HUDEP-2 (cell line): Measurements from ENCODE around the gene COX6A2.
"Not testable (repeated sequence)": the region's sequence is repeated elsewhere in the genome, so short reads cannot be mapped to it uniquely, and the experiment has no call there.

ENCODE experiments used
- DNase-seq, 76 experiments: peaks; one replicate each; lab custom pipeline; 2025; ENCODE audit not compliant: unreplicated experiment in 76 of 76; lab: John Stamatoyannopoulos, UW

Gene COX6A2

DNA sequence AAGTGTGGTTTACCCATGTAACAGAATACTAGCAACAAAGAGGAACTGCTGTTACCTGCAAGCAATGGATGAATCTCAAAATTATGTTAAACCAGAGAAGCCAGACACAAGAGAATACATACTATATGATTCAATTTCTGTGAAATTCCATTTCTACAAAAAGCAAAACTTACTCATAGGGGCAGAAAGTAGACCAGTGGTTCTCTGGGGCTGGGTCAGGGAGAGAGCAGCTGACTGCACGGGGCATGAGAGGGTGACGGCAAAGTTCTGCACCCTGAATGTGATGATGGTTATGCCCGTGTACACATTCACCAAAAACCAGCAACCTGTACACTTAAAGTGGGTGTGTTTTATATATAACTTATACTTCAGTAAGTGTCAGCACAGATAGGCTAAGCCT is 11.4 kb upstream of the COX6A2 start:
- no peak for DNase-seq

DNA sequence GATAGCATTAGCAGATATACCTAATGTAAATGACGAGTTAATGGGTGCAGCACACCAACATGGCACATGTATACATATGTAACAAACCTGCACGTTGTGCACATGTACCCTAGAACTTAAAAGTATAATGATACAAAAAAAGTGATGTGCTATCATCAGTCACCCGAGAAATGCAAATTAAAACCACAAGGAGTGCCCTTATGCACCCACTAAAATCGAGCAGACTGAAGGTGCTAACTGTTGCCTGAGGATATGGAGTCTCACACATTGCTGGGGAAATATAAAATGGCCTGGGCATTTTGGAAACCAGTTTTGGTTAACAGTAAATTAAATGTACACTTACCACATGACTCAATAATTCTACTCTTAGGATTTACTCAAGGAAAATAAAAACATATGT is 10.9 kb upstream of the COX6A2 start:
- not testable (repeated sequence) for DNase-seq

DNA sequence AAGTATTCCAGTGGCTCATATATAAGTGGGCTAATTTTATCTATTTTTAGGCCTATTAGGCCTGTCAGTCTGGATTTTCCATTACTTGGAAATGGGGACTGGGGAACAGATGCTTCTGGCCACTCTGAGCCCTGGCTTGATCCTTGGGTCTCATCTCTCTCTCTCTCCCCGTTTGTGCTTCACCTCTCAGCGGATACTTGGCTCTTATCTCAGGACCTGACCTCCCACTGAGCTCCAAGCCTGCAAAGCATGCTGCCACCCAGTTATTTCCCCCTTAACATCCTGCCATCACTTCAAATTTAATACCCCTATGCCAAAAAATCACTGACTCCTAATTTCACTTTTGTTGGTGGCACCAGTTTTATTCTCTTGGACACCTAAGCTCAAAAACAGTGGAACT is 10.3 kb upstream of the COX6A2 start:
- DNase-seq, result no peak

- DNase-seq, result no peak
Observed at GRCh38 chr16:31436221-31437045, 8.3 kb upstream of the COX6A2 start.

DNA sequence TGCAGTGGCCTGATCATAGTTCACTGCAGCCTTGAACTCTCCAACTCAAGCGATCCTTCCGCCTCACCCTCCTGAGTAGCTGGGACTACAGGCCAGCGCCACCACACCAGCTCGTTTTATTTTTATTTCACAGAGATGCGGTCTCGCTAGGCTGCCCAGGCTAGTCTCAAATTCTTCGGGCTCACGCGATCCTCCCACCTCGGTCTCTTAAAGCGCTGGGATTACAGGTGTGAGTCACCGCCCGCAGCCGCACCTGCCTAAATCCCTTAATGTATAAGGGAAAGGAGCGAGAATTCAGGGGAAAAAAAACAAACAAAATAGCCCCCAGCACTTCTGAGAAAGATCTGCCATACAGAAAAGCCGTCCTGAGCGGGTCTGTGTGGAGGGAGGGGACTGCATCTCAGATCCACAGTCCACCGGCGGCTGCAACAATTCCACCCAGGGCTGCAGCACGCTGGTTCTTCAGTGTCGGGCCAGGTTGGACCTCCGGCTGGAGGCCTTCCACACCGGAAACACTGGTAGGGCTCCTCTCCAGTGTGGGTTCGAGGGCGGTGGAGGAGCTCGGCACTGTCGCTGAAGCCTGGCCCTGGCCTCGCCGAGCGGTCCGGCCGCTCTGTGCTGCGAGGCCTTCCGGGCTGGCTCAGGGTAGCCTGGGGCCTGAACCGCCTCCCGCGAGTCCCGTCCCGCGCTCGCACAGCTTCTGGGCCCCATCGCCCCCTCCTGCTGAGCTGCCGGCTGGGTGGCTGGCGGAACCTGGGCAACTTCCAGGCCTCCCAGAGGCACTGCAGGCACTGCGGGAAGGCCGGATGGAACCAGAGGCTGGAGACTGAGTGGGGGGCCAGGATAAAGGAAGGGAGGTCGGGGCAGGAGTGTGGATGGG is 7.4 kb upstream of the COX6A2 start:
- DNase-seq, result no peak

GRCh38 chr16:31430380-31431052 is 2.4 kb upstream of the COX6A2 start:
- no peak for DNase-seq

DNA sequence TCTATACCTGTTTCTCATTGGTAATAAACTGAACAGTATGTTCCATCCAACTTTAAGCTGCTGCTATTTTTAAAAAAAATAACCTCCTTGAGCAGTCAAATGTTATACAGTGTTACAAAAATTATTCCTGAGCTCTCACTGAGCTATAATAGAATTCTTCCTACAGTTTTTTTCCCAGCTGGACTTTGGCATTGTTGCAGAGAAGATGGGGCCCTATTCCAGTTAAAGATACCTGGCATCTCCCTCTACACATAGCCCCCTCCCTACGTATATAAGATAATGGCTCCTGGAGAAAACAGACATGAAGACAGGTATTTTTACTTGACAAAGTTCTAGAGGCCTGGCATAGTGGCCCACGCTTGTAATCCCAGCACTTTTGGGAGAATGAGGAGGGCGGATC is 1.6 kb upstream of the COX6A2 start:
- no peak for DNase-seq

DNA sequence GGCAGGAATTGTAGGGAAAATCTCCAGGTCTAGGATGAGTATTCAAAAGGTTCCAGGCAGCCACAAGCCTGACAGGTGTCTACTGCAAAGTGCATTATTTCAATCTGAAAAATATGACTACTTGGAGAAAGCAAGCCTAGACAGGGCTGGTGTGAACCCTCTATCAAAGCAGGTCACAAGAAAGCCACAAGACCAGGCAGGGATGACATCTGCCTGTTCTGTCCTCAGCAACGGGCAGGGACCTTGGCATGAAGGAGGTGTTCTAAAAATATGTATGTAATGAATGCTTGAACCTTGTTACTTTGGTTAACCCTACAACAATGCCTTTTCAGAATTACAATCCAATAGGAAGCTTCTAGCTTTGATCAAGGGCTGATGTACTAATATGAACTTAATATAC is 1.2 kb upstream of the COX6A2 start:
- DNase-seq, result no peak

DNA sequence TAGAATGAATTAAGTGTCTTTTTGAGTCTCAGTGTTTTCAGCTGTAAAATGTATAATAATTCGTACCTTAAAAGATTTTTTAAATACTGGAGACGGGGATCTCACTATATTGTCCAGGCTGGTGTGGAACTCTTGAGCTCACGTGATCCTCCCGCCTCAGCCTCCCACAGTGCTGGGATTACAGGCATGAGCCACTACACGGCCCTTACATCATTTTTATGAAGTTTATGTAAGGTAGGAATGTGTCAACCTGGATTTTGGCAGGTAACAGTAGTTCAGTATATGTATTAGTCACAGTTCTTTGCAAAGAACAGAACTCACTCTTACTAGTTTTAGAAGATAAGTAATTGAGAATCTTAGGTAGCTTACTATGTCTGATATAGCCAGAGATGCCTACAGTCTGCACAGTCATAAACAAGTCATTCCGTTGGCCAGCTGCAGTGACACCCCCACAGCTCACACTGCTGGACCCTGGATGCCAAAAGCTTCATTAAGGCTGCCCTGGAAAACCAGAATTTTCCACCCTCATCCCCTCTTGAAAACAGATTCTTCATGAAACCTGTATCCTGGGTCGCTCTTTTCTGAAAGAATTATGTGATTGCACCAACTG is 583 bp upstream of the COX6A2 start:
- no peak for DNase-seq

DNA sequence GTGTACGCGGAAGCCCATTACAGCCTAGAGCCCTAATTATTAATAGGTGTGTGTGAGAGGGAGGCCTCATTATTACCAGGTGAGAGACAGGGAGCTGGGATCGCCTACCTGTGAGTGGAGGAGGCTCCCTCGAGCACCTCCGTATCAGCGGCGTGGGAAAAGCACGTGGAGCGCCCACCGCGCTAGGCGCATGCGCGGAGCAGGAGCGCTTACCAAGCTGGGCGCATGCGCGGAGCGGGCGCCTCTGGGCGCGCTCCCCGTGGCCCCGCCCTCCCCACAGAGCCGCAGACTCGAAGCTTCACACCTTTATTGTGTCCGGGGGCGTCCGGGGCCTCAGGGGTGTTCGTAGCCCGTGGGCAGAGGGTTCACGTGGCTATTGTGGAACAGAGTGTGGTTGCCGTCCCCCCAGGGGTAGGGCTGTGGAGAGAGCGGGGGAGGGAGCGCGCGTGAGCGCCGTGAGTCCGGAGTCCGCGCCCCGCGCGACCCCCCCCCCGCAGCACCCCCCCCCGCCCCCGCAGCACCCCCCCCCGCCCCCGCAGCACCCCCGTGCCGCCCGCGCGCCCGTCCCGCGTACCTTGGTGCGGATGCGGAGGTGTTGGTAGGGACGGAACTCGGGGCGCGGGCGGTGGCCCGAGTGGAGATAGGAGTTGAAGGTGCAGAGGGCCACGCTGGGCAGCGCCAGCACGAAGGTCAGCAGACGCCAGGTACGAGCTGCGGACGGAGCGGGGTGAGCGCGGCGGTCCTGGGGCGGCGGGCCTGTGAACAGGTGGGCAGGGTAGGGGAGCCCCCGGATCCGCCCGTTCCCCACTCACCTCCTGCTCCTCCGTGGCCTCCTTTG is 500 bp downstream of the COX6A2 start:
- peak in 44 of 76 experiments; percentile 6 to 58 (median 34) for DNase-seq

DNA sequence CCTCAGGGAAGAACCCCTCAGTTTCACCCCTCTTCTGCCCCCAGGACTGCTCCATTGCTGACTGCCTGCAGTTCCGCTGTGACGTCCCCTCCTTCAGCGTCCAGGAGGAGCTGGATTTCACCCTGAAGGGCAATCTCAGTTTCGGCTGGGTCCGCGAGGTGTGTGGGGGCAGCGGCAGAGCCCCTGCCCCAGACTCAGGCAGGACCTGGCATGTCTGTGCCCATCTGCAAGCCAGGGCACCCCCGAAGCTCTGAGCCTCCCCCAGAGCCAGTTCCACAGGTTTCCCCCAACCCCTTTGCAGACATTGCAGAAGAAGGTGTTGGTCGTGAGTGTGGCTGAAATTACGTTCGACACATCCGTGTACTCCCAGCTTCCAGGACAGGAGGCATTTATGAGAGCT is 4.4 kb downstream of the COX6A2 start:
- DNase-seq, result no peak

DNA sequence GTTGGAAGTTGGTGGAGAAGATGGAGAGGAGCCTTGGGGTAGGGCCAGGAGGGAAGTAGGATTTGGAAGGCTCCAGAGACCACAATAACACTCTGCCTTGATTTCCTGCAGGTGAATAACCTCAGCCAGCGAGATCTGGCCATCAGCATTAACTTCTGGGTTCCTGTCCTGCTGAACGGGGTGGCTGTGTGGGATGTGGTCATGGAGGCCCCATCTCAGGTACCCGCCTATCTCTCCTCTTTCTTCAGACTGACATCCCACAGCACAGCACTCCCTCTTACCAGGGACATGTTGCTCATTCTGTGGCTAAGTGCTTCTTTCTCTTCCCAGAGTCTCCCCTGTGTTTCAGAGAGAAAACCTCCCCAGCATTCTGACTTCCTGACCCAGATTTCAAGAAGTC is 4.9 kb downstream of the COX6A2 start:
- DNase-seq, result no peak

- no peak for DNase-seq
Observed at GRCh38 chr16:31421587-31421986, 6.6 kb downstream of the COX6A2 start.

DNA sequence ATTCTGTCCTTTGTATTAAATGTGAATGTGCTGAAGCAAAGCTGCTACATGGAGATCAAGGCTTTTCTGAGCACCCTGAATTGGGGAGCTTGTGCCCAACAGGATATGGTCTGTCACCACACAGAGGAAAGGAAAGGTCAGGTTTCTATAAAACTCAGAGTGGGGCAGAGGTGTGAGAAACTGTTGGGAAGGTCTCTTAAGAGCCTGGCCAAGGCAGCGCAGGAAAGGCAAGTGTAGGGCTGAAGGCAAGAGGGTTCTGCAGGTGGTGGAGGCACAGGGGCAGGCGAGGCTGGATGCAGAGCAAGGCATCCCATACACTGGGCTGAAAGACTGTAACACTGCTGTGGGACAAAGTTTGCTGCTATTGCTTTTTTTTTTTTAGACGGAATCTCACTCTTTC is 8.1 kb downstream of the COX6A2 start:
- no peak for DNase-seq

DNA sequence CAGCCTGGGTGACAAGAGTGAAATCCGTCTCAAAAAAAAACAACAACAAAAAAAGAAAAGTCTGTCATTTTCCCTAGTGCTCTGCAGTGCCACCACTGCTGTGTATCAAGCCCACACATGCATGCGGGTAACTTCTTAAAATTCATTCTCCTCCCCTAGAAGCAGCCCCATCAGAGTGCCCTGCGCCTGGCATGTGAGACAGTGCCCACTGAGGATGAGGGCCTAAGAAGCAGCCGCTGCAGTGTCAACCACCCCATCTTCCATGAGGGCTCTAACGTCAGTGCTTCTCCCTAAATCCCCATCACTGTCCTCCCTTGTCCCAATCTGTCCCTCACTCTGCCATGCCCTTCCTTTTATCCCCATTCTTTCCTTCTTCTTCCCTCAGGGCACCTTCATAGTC is 10.2 kb downstream of the COX6A2 start:
- DNase-seq, result no peak

- not testable (repeated sequence) for DNase-seq
Observed at GRCh38 chr16:31417036-31417435, 11.1 kb downstream of the COX6A2 start.

DNA sequence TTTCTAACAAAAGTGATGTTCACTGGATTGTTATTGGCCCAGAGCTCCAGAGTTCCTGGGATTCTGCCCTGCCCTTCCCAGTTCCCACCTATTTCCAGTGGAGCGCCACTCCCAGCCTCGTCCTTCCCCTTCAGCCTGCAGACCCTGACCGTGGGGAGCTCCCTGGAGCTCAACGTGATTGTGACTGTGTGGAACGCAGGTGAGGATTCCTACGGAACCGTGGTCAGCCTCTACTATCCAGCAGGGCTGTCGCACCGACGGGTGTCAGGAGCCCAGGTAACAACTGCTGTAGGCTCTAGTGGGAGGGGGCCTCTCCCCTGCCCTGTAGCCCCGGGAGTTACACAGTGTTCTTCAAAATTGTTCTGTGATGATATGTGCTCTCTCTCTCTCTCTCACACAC is 11.8 kb downstream of the COX6A2 start:
- DNase-seq, result no peak

DNA sequence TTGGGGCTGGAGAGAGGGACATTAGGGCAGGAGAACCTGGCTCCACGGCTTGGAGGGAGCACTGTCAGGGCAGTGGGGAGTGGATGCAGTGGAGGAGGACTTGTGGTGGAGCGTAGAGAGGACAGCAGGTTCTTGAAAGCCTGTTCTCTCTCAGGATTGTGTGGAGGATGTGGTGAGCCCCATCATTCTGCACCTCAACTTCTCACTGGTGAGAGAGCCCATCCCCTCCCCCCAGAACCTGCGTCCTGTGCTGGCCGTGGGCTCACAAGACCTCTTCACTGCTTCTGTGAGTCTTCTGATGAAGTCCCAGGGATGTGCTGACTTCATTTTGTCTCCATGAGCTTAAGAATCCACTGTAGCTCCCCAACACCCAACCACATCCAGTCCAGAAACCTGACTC is 13.5 kb downstream of the COX6A2 start:
- no peak for DNase-seq

DNA sequence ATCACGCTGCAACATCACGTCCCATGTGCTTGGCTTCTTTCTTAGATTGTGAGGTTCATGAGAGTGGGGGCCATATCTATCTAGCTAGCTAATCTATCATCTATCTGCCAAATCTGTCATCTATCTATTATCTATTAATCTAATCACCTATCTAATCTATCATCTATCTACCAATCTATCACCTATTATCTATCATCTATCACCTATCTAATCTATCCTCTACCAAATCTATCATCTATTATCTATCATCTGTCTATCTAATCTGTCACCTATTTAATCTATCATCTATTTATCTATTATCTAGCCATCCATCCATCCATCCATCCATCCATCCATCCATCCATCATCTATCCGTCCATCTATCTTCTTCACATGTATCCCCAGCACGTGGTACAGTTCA is 14.2 kb downstream of the COX6A2 start:
- no peak for DNase-seq

- DNase-seq, result no peak
Observed at GRCh38 chr16:31413381-31413780, 14.8 kb downstream of the COX6A2 start.
